ENCODE measurements around the gene TTLL3.

DNA sequence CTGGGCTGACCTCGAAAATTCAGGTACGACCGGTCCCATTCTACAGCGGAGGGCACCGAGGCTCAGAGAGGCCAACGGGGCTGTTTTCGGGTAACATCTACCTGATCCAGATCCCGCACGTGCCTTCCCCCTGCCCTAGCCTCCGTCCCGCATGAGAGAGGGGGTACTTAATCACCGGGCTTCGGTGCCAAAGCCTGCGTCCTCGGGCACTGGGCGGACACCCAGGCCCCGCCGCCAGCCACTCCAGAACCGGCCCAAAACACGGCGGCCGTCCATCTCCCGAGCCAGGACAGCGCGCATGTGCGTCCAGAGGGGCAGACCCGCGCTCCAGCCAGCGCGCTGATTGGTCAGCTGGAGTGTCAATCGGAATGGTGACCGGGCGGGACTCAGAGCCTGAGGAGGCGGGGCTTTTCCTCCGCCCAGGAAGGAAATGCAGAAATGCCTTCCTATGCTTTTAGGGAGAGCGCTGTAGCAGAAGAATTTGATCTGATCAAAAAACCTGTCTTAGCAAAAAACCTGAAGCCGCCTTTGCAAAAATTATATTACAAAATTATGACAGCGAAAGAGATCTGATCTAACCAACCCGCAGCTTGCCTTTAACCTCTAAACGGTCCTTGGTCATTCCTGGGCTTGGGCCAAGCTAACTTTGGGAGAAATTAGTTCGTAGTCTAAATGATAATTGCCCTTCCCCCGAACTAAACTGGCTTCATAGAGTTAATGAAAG lies 33.8 kb downstream of the TTLL3 start, which contains the start of gene RPUSD3:
- TF ChIP-seq TOX (CRISPR knock-in tag; IDR thresholded peaks at IDR 0.05; ENCODE audit: borderline replicate concordance) (no peak), ARNTL (CRISPR knock-in tag; IDR thresholded peaks at IDR 0.05; ENCODE audit: borderline replicate concordance, low read depth) (no peak)
- TF ChIP-seq, protein P1, sequence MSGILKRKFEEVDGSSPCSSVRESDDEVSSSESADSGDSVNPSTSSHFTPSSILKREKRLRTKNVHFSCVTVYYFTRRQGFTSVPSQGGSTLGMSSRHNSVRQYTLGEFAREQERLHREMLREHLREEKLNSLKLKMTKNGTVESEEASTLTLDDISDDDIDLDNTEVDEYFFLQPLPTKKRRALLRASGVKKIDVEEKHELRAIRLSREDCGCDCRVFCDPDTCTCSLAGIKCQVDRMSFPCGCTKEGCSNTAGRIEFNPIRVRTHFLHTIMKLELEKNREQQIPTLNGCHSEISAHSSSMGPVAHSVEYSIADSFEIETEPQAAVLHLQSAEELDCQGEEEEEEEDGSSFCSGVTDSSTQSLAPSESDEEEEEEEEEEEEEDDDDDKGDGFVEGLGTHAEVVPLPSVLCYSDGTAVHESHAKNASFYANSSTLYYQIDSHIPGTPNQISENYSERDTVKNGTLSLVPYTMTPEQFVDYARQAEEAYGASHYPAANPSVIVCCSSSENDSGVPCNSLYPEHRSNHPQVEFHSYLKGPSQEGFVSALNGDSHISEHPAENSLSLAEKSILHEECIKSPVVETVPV (CRISPR knock-in tag; IDR thresholded peaks at IDR 0.05), result no peak
